ENCODE measurements around the gene U2SURP. TPM values are rescaled to one million over a fixed set of nuclear protein-coding genes. Genes with fewer than 3 reads are reported as not detected.

The U2SURP gene
- total and polyA plus RNA-seq, 4 donors = 8.3 to 41.2 (median 30.3) TPM

DNA sequence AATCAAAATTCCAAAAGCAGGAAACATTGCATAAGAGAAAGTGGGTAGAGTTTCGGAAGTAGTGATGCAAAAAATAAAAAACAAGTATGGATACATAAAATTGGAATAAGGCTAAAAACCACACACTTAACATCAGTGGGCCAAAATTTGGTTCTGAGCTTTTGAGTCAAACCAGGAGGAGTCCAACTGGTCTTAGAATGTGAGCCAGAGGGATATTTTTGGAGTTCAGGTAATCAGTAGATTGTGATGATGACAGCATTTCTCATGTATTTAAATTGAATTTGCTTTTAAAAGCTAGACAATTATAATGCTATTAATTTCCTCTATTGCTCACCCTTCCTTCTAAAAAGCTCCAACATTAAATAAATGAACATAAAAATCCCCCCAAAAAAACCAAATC, 80.0 kb downstream of the U2SURP start:
- TF ChIP-seq RAD21 (IDR thresholded peaks at IDR 0.05) (no peak), JUND (IDR thresholded peaks at IDR 0.05) (no peak), RXRA (IDR thresholded peaks at IDR 0.05) (no peak), YY1 (IDR thresholded peaks at IDR 0.05) (no peak), HNF4A (conservative IDR thresholded peaks at IDR 0.05) (no peak), FOXA2 (IDR thresholded peaks at IDR 0.05) (no peak), HNF4G (IDR thresholded peaks at IDR 0.05) (no peak), SP1 (IDR thresholded peaks at IDR 0.05) (no peak), ZBTB33 (IDR thresholded peaks at IDR 0.05) (no peak), FOXA1 (IDR thresholded peaks at IDR 0.05) (no peak), TAF1 (conservative IDR thresholded peaks at IDR 0.05) (no peak), GABPA (IDR thresholded peaks at IDR 0.05 in 1 of 2, conservative IDR thresholded peaks at IDR 0.05 in 1 of 2) (no peak), EGR1 (IDR thresholded peaks at IDR 0.05; ENCODE audit: low read depth in 2 of 2) (no peak), NR2F2 (IDR thresholded peaks at IDR 0.05) (no peak)
- TF ChIP-seq, protein P1, sequence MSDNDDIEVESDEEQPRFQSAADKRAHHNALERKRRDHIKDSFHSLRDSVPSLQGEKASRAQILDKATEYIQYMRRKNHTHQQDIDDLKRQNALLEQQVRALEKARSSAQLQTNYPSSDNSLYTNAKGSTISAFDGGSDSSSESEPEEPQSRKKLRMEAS (IDR thresholded peaks at IDR 0.05) = no peak
- TF ChIP-seq, protein P2, sequence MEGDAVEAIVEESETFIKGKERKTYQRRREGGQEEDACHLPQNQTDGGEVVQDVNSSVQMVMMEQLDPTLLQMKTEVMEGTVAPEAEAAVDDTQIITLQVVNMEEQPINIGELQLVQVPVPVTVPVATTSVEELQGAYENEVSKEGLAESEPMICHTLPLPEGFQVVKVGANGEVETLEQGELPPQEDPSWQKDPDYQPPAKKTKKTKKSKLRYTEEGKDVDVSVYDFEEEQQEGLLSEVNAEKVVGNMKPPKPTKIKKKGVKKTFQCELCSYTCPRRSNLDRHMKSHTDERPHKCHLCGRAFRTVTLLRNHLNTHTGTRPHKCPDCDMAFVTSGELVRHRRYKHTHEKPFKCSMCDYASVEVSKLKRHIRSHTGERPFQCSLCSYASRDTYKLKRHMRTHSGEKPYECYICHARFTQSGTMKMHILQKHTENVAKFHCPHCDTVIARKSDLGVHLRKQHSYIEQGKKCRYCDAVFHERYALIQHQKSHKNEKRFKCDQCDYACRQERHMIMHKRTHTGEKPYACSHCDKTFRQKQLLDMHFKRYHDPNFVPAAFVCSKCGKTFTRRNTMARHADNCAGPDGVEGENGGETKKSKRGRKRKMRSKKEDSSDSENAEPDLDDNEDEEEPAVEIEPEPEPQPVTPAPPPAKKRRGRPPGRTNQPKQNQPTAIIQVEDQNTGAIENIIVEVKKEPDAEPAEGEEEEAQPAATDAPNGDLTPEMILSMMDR (IDR thresholded peaks at IDR 0.05; ENCODE audit: low read depth, low read length, missing input control) = no peak
- TF ChIP-seq, protein P3, sequence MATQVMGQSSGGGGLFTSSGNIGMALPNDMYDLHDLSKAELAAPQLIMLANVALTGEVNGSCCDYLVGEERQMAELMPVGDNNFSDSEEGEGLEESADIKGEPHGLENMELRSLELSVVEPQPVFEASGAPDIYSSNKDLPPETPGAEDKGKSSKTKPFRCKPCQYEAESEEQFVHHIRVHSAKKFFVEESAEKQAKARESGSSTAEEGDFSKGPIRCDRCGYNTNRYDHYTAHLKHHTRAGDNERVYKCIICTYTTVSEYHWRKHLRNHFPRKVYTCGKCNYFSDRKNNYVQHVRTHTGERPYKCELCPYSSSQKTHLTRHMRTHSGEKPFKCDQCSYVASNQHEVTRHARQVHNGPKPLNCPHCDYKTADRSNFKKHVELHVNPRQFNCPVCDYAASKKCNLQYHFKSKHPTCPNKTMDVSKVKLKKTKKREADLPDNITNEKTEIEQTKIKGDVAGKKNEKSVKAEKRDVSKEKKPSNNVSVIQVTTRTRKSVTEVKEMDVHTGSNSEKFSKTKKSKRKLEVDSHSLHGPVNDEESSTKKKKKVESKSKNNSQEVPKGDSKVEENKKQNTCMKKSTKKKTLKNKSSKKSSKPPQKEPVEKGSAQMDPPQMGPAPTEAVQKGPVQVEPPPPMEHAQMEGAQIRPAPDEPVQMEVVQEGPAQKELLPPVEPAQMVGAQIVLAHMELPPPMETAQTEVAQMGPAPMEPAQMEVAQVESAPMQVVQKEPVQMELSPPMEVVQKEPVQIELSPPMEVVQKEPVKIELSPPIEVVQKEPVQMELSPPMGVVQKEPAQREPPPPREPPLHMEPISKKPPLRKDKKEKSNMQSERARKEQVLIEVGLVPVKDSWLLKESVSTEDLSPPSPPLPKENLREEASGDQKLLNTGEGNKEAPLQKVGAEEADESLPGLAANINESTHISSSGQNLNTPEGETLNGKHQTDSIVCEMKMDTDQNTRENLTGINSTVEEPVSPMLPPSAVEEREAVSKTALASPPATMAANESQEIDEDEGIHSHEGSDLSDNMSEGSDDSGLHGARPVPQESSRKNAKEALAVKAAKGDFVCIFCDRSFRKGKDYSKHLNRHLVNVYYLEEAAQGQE (IDR thresholded peaks at IDR 0.05) = no peak
- TF ChIP-seq, protein P4, sequence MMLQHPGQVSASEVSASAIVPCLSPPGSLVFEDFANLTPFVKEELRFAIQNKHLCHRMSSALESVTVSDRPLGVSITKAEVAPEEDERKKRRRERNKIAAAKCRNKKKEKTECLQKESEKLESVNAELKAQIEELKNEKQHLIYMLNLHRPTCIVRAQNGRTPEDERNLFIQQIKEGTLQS (IDR thresholded peaks at IDR 0.05) = no peak
- Histone ChIP-seq H3K36me3 (ENCODE audit: control insufficient read depth in 4 of 4, insufficient read depth in 3 of 4, low read depth in 1 of 4, low read length in 3 of 4) (no peaks in the 10 kb centered on the region), H3K27me3 (ENCODE audit: control insufficient read depth in 4 of 4, insufficient read depth in 4 of 4, low read length in 3 of 4) (peaks cover 0 to 3% (median 0%) of the 10 kb centered on the region in 4 donors), H3K9ac (ENCODE audit: low read depth in 1 of 2, low read length in 2 of 2) (no peak overlapping the region), H3K27ac (ENCODE audit: low read depth in 1 of 2, low read length in 2 of 2) (no peak overlapping the region), H3K9me3 (ENCODE audit: control insufficient read depth in 4 of 4, low read length in 3 of 4) (no peaks in the 10 kb centered on the region), H3K4me3 (ENCODE audit: low read depth in 1 of 3, low read length in 3 of 3) (no peak overlapping the region), H3K4me1 (ENCODE audit: control insufficient read depth in 4 of 4, insufficient read depth in 4 of 4, low read length in 3 of 4) (no peaks in the 10 kb centered on the region)
- 88% methylated on average over 1 of the region's 1 CpG for WGBS
- no peak for DNase-seq (ENCODE audit: low spot score)

Measured in liver (tissue), 9 donors.